Measurements from ENCODE around the gene CNTROB.

GRCh38 chr17:7971651-7972050, 39.6 kb downstream of the CNTROB start:
- TF ChIP-seq FOXP2 (optimal IDR thresholded peaks at IDR 0.05; ENCODE audit: control extremely low read depth, extremely low read length, insufficient read depth) (no peak), POLR2AphosphoS5 (IDR thresholded peaks at IDR 0.05; ENCODE audit: borderline replicate concordance, low read depth, low read length) (no peak), EZH2 (IDR thresholded peaks at IDR 0.05) (no peak)
